BE2C (cell line): ENCODE results near the gene DAND5.
A peak's percentile ranks its signal among the peaks of the same experiment; 100 is the strongest.
"Not testable (repeated sequence)": the region's sequence is repeated elsewhere in the genome, so short reads cannot be mapped to it uniquely, and the experiment has no call there.

ENCODE experiments used
- DNase-seq: peaks from one replicate; pipeline ENCODE4 v3.0.0-alpha.2; 2020
- H3K27me3 ChIP-seq: fragments of 250-450 bp; sonication (Bioruptor Pico); 2 replicates; pipeline ENCODE4 v1.5.1; 2020; ENCODE audit warnings: mild to moderate bottlenecking
- H3K36me3 ChIP-seq: fragments of 250-450 bp; sonication (Bioruptor Pico); 2 replicates; pipeline ENCODE4 v1.5.1; 2020; ENCODE audit warnings: mild to moderate bottlenecking
- H3K4me1 ChIP-seq: fragments of 250-450 bp; sonication (Bioruptor Pico); 2 replicates; pipeline ENCODE4 v1.5.1; 2020
- H3K4me3 ChIP-seq: 2 replicates; pipeline ENCODE4 v1.5.1; 2011; ENCODE audit warnings: low read depth, low read length
- H3K9me3 ChIP-seq: fragments of 250-450 bp; sonication (Bioruptor Pico); 2 replicates; pipeline ENCODE4 v1.5.1; 2020
- TF ChIP-seq, protein P1 (sequence below): IDR thresholded peaks from 2 replicates; pipeline ENCODE4 v1.5.1; 2012; ENCODE audit warnings: mild to moderate bottlenecking, low read depth, low read length

DAND5 gene

DNA sequence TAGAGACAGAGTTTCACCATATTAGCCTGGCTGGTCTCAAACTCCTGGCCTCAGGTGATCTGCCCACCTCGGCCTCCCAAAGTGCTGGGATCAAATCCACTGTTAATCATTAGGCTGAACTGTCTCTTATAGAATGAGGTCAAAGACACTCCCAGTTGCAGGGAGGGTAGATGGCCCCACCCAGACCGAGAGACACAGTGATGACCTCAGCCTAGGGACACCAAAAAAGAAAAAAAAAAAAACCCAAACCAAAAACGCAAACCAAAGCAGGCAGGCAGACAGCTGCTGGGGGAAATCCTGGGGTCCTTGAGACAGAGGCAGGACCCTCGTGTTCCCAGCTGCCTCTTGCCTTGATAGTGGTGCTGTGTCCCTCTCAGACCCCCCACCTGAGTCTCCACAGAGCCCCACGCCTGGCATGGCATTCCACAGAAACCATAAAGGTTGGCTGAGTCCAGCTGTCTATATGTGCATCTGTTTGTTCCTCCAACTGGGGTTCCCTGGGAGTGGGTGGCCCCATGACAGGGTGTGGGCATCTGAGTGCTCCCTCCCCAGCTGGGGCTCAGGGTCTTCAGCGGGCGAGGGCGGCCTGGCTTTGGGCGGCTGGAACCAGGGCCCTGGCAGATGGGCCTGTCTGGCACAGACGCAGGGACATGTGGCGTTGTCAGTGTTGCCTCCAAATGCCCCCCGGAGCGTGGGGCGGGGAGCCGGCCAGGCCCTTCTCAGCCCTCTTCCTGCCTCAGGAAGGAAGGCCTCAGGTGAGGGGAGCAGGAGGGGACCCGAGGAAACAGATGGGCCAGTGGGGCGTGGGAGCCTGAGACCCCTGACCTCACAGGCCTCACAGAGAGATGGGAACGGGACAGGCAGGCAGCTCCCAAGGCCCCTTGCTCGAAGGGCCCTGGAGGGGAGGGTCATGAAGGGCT is 5.2 kb downstream of the DAND5 start:
- Histone ChIP-seq H3K4me3 (no peak overlapping the region), H3K9me3 (no peaks in the 10 kb centered on the region), H3K4me1 (no peaks in the 10 kb centered on the region), H3K36me3 (no peaks in the 10 kb centered on the region), H3K27me3 (no peaks in the 10 kb centered on the region)
- TF ChIP-seq, protein P1, sequence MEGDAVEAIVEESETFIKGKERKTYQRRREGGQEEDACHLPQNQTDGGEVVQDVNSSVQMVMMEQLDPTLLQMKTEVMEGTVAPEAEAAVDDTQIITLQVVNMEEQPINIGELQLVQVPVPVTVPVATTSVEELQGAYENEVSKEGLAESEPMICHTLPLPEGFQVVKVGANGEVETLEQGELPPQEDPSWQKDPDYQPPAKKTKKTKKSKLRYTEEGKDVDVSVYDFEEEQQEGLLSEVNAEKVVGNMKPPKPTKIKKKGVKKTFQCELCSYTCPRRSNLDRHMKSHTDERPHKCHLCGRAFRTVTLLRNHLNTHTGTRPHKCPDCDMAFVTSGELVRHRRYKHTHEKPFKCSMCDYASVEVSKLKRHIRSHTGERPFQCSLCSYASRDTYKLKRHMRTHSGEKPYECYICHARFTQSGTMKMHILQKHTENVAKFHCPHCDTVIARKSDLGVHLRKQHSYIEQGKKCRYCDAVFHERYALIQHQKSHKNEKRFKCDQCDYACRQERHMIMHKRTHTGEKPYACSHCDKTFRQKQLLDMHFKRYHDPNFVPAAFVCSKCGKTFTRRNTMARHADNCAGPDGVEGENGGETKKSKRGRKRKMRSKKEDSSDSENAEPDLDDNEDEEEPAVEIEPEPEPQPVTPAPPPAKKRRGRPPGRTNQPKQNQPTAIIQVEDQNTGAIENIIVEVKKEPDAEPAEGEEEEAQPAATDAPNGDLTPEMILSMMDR: no peak
- DNase-seq: peak; percentile 41

DNA sequence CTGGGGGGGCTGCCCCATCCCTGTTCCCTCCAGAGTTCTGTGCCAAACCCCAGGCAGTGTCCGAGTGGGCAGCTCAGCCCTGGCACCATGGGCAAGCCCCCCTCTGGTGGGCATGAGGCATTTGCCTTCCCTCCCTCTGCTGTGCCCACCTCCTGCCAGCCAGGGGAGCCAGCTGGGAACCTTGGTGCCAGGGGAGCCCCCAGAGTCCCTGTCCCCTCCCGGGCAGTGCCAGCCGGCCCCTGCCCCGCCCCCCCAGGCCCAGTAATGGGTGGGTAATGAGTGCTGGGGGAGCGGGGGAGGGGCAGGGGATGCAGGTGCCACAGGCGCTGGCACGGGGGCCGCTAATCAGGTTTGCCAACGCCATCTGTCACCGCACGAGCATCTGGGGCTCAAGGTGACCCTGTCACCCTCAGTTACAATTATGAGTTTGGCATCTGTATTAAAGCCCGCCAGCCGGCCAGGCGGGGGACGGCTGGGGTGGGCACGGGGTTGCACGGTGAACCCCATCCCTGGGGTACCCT is 5.9 kb downstream of the DAND5 start:
- TF ChIP-seq, protein P1: no peak
- no peak overlapping the region for H3K4me3 ChIP-seq
- no peaks in the 10 kb centered on the region for H3K27me3 ChIP-seq
- DNase-seq: peak; percentile 57
- no peaks in the 10 kb centered on the region for H3K4me1 ChIP-seq
- no peaks in the 10 kb centered on the region for H3K36me3 ChIP-seq
- H3K9me3 ChIP-seq: no peaks in the 10 kb centered on the region

DNA sequence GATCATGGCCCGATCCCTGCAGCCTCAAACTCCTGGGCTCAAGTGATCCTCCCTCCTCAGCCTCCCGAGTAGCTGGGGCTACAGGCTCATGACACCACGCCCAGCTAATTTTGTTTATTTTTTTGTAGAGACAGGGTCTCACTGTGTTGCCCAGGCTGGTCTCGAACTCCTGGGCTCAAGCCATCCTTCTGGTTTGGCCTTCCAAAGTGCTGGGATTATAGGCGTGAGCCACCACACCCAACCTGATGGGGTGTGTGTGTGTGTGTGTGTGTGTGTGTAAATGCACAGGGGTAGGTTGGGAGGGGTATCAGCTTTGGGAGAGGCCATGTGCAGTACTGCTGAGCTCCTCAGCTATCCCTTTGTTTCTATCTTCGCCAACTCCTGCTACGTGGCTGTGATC is 6.7 kb downstream of the DAND5 start:
- H3K27me3 ChIP-seq, DNase-seq, H3K4me1 ChIP-seq, H3K36me3 ChIP-seq, H3K4me3 ChIP-seq, H3K9me3 ChIP-seq: not testable (repeated sequence)

DNA sequence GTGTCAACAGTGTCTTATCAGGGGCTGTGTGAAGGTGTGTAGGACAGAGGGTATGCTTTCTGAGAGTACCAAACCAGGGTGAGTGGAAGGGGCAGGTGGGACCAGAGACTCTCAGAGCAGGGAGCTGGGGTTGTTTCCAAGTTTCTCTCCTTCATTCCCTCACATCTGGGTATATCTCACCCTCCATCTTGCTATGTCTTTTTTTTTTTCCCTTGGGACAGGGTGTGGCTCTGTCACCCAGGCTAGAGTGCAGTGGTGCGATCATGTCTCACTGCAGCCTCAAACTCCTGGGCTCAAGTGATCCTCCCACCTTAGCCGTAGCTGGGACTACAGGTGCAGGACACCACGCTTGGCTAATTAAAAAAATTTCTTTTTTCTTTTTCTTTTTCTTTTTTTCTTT is 10.6 kb downstream of the DAND5 start:
- TF ChIP-seq, protein P1: no peak
- Histone ChIP-seq H3K27me3 (no peaks in the 10 kb centered on the region), H3K4me1 (no peaks in the 10 kb centered on the region), H3K9me3 (no peaks in the 10 kb centered on the region), H3K4me3 (no peak overlapping the region), H3K36me3 (no peaks in the 10 kb centered on the region)
- no peak for DNase-seq

DNA sequence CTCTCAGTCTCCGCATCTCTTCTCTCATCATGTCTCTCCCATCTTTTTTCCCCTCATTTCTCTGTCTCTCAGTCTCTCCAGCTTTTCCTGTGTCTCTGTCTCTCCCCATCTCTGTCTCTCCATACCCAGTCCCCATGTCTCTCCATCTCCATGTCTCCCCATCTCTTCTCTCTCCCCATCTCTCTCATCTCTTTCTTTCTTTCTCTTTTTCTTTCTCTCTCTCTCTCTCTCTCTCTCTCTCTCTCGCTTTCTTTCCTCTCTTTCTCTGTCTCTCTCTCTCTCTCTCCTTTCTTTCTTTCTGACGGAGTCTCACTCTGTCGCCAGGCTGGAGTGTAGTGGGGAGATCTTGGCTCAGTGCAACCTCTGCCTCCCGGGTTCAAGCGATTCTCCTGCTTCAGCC is 13.3 kb downstream of the DAND5 start:
- TF ChIP-seq, protein P1: no peak
- no peak for DNase-seq

DNA sequence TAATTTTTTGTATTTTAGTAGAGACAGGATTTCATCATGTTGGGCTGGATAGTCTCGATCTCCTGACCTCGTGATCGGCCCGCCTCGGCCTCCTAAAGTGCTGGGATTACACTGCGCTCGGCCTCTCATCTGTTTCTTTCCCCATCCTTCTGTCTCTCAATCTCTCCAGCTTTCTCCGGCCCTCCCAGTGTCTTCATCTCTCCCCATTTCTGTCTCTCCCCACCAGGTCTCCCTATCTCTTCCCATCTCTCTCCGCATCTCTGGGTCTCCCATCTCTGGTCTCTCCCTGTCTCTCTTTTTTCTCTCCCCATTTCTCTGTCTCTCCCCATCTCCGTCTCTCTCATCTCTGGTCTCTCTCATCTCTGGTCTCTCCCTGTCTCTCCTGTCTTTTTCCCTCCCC is 13.7 kb downstream of the DAND5 start:
- Histone ChIP-seq H3K4me3 (peak overlapping the region; percentile 57), H3K9me3 (no peaks in the 10 kb centered on the region), H3K36me3 (no peaks in the 10 kb centered on the region), H3K4me1 (no peaks in the 10 kb centered on the region; the same call in 1 of the 2 replicates), H3K27me3 (no peaks in the 10 kb centered on the region)
- DNase-seq: no peak
- TF ChIP-seq, protein P1: no peak

More for the DNA sequence above, 13.3 kb downstream of the DAND5 start:
- no peaks in the 10 kb centered on the region for H3K27me3 ChIP-seq
- no peaks in the 10 kb centered on the region; the same call in 1 of the 2 replicates for H3K4me1 ChIP-seq
- H3K36me3 ChIP-seq: no peaks in the 10 kb centered on the region
- no peak overlapping the region for H3K4me3 ChIP-seq
- H3K9me3 ChIP-seq: no peaks in the 10 kb centered on the region
